HEK293T (cell line): ENCODE data around the gene CD74.

ENCODE experiments used
- CTCF ChIA-PET: fragments of 350-600 bp; formaldehyde crosslinking; extraction: SDS; loops from one replicate; lab custom pipeline; 2021; ENCODE audit warnings: antibody characterized with exemption, inconsistent platforms; lab: Yijun Ruan, JAX
- POLR2A ChIA-PET: fragments of 350-600 bp; formaldehyde crosslinking; extraction: SDS; loops from one replicate; lab custom pipeline; 2020; ENCODE audit warnings: antibody characterized with exemption, inconsistent platforms; lab: Yijun Ruan, JAX
- DNase-seq: peaks from one replicate; pipeline ENCODE4 v3.0.0; 2012; ENCODE audit warnings: mixed read lengths; ENCODE audit errors: extremely low spot score
- ARNT ChIP-seq: fragments of 450-650 bp; IDR thresholded peaks from 2 replicates; pipeline ENCODE4 v1.6.1; 2017; ENCODE audit warnings: mild to moderate bottlenecking
- BHLHE40 ChIP-seq: fragments of 450-650 bp; IDR thresholded peaks from 2 replicates; pipeline ENCODE4 v1.6.1; 2016; ENCODE audit warnings: mild to moderate bottlenecking, moderate library complexity, borderline replicate concordance
- CTBP1 ChIP-seq: fragments of 450-650 bp; IDR thresholded peaks from 2 replicates; pipeline ENCODE4 v1.6.1; 2016; ENCODE audit warnings: borderline replicate concordance
- ELF4 ChIP-seq: fragments of 450-650 bp; IDR thresholded peaks from 2 replicates; pipeline ENCODE4 v1.6.1; 2017; ENCODE audit warnings: antibody characterized with exemption
- FOXA1 ChIP-seq: fragments of 450-650 bp; IDR thresholded peaks from 2 replicates; pipeline ENCODE4 v1.6.1; 2016; ENCODE audit warnings: mild to moderate bottlenecking
- FOXK2 ChIP-seq: fragments of 450-650 bp; IDR thresholded peaks from 2 replicates; pipeline ENCODE4 v1.6.1; 2016; ENCODE audit warnings: mild to moderate bottlenecking
- FOXM1 ChIP-seq: fragments of 450-650 bp; IDR thresholded peaks from 2 replicates; pipeline ENCODE4 v1.6.1; 2017; ENCODE audit warnings: mild to moderate bottlenecking, borderline replicate concordance
- HDGF ChIP-seq: fragments of 450-650 bp; IDR thresholded peaks from 2 replicates; pipeline ENCODE4 v1.6.1; 2017; ENCODE audit warnings: antibody characterized with exemption, borderline replicate concordance
- L3MBTL2 ChIP-seq: fragments of 450-650 bp; conservative IDR thresholded peaks from 2 replicates; pipeline ENCODE4 v1.6.1; 2016; ENCODE audit warnings: mild to moderate bottlenecking
- LEF1 ChIP-seq: fragments of 450-650 bp; IDR thresholded peaks from 2 replicates; pipeline ENCODE4 v1.6.1; 2017; ENCODE audit warnings: mild to moderate bottlenecking, borderline replicate concordance
- NFRKB ChIP-seq: fragments of 450-650 bp; IDR thresholded peaks from 2 replicates; pipeline ENCODE4 v1.6.1; 2016; ENCODE audit warnings: mild to moderate bottlenecking, moderate library complexity
- SP1 ChIP-seq: fragments of 450-650 bp; IDR thresholded peaks from 2 replicates; pipeline ENCODE4 v1.6.1; 2017
- SUZ12 ChIP-seq: fragments of 450-650 bp; IDR thresholded peaks from 2 replicates; pipeline ENCODE4 v1.6.1; 2016; ENCODE audit warnings: mild to moderate bottlenecking
- TARDBP ChIP-seq: fragments of 450-650 bp; IDR thresholded peaks from 2 replicates; pipeline ENCODE4 v1.6.1; 2016
- ZNF384 ChIP-seq: fragments of 450-650 bp; IDR thresholded peaks from 2 replicates; pipeline ENCODE4 v1.6.1; 2016
- TF ChIP-seq, protein P1 (sequence below): fragments of 450-650 bp; IDR thresholded peaks from 2 replicates; pipeline ENCODE4 v1.6.1; 2016

Gene CD74

DNA sequence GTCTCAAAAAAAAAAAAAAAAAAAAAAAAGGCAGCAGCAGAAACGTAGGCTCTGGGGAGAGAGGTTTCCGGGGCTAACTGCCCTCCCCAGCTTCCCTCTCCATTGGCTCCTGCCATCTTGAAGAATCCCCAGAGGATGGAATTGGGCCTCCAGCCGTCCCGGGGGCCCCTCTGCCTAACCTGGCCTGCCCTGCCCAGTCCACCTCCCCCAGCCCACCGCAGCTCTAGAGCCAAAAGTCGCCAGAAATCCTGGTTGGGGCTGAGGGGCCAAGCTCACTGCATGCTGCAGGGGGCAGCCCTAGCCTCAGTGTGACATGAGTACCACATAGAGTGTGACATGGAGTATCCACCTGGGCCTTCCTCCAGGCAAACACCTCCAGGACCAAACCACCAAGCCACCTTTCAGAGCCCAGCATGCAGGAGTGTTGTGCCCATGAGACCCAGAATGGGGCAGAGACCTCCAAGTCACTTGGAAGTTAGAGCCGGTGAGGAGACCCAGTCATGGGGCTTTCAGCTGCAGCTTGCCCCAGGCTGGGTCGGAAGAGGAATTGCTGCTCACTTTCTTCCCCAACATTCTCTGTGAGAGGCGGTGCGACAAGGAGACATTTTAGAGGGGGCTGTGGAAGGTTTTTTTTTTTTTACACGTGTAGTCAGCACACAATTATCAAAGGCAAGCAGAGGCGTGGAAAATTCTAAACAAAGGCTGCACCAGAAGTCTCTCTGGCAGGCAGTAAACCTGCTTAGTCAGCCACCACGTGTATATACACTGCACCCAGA is 17.6 kb downstream of the CD74 start:
- no peak for DNase-seq
- CTCF ChIA-PET = no interaction called here
- no peak for TF ChIP-seq SP1
- no peak for TF ChIP-seq ARNT
- TF ChIP-seq, protein P1, sequence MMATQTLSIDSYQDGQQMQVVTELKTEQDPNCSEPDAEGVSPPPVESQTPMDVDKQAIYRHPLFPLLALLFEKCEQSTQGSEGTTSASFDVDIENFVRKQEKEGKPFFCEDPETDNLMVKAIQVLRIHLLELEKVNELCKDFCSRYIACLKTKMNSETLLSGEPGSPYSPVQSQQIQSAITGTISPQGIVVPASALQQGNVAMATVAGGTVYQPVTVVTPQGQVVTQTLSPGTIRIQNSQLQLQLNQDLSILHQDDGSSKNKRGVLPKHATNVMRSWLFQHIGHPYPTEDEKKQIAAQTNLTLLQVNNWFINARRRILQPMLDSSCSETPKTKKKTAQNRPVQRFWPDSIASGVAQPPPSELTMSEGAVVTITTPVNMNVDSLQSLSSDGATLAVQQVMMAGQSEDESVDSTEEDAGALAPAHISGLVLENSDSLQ = no peak
- TF ChIP-seq L3MBTL2 = no peak
- no peak for TF ChIP-seq HDGF
- TF ChIP-seq TARDBP = no peak
- no peak for TF ChIP-seq NFRKB
- no peak for TF ChIP-seq FOXM1
- no peak for TF ChIP-seq ELF4
- no peak for TF ChIP-seq LEF1
- TF ChIP-seq FOXK2 = no peak
- no peak for TF ChIP-seq FOXA1
- no peak for TF ChIP-seq CTBP1
- no peak for TF ChIP-seq BHLHE40
- POLR2A ChIA-PET = no interaction called here

DNA sequence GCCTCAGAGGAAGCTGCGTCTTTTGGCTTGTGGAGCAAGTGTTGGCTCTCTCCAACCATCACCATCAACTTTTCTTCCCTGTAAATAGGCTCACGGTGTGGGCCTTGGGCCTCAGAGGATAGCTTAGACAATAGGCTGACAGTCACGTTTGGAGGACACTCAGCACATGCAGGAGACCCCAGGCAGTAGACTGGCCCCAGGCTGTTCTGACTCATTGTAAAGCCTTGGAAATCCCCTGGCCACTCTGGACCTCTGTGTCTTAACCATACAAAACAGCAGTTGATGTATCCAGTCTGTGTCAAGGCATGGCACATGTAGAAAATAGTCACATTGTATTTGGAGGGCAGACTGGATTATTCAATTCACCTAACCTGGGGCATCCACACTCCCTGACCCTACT is 18.6 kb downstream of the CD74 start:
- DNase-seq = no peak
- ChIA-PET CTCF (no interaction called here), POLR2A (no interaction called here)
- no peak for TF ChIP-seq ARNT
- TF ChIP-seq LEF1 = no peak
- TF ChIP-seq CTBP1 = no peak
- no peak for TF ChIP-seq SUZ12
- TF ChIP-seq FOXK2 = no peak
- no peak for TF ChIP-seq ZNF384
- TF ChIP-seq, protein P1 = no peak
- TF ChIP-seq HDGF = no peak
- no peak for TF ChIP-seq FOXM1
- TF ChIP-seq TARDBP = no peak
- no peak for TF ChIP-seq FOXA1
- no peak for TF ChIP-seq SP1
- TF ChIP-seq ELF4 = no peak
- no peak for TF ChIP-seq BHLHE40
- no peak for TF ChIP-seq NFRKB
- no peak for TF ChIP-seq L3MBTL2

DNA sequence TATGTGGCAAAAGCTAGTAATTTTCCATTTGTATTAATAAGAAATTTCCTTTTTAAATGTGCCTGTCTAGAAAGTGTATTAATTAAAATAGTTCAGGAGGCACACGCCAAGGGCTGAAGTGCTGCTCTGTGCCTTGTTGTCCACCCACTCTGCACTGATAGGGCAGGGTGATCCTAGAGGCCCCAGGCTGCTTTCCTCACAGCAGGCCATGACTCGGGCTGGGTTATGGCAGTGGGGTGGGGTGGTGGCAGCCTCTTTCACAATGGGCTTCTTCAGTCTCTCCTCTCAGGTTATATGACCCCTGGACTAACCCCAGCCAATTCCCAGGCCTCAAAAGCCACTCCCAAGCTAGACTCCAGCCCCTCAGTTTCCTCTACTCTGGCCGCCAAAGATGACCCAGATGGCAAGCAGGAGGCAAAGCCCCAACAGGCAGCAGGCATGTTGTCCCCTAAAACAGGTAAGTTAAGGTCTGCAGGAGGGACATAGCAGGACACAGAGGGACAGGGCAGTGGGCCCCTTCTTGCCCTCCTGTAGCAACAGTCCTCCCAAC is 19.5 kb downstream of the CD74 start:
- ChIA-PET POLR2A (no interaction called here), CTCF (no interaction called here)
- TF ChIP-seq SP1 = no peak
- TF ChIP-seq L3MBTL2 = no peak
- no peak for TF ChIP-seq SUZ12
- TF ChIP-seq LEF1 = no peak
- TF ChIP-seq, protein P1 = no peak
- TF ChIP-seq FOXK2 = no peak
- no peak for TF ChIP-seq ZNF384
- TF ChIP-seq TARDBP = no peak
- no peak for TF ChIP-seq ELF4
- TF ChIP-seq CTBP1 = no peak
- TF ChIP-seq FOXA1 = no peak
- TF ChIP-seq ARNT = no peak
- TF ChIP-seq FOXM1 = no peak
- no peak for DNase-seq

DNA sequence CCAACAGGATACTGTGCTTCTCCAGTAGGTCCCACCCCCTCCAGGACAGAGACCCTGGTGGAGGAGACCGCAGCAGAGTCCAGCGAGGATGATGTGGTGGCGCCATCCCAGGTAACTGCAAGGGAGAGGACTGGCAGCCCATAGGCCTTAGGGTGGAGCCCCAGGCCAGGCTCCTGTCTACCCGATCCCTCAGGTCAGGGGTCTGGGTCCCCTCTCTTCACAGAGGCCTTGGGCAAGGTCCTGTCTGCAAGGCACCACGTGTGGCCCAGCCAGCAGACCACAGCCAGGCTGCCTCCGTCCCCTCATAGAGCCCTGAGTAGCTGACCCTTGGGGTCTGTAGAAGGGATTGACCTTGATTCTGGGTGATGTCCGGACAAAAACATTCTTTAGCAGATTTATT is 20.0 kb downstream of the CD74 start:
- POLR2A ChIA-PET = no interaction called here
- no peak for DNase-seq
- TF ChIP-seq LEF1 = no peak
- TF ChIP-seq NFRKB = no peak
- no peak for TF ChIP-seq ELF4
- TF ChIP-seq L3MBTL2 = no peak
- no peak for TF ChIP-seq BHLHE40
- TF ChIP-seq TARDBP = no peak
- TF ChIP-seq SP1 = no peak
- TF ChIP-seq ARNT = no peak
- TF ChIP-seq, protein P1 = no peak
- no peak for TF ChIP-seq CTBP1
- no peak for TF ChIP-seq FOXK2
- TF ChIP-seq FOXA1 = no peak
- no peak for TF ChIP-seq HDGF
- TF ChIP-seq SUZ12 = no peak
- no peak for TF ChIP-seq ZNF384
- no peak for TF ChIP-seq FOXM1
- CTCF ChIA-PET = interaction anchor here (0.6 kb wide), 1 partner anchor 68 kb away, joined by 4 read pairs; no protein-coding TSS in a partner anchor

DNA sequence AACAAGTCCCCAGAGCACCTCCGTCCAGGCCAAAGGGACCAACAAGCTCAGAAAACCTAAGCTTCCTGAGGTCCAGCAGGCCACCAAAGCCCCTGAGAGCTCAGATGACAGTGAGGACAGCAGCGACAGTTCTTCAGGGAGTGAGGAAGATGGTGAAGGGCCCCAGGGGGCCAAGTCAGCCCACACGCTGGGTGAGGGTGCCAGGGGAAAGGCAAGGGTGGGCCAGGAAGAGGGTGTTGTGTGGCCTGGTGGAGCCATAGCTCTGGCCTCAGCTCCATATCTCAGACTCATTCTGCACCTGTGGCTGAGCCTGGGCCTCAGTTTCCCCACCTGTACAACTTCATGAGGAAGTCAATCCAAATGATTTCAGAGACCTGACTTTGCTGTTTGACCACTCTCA is 20.7 kb downstream of the CD74 start:
- no peak for TF ChIP-seq FOXA1
- POLR2A ChIA-PET = interaction anchor here (0.9 to 1.2 kb wide), 2 partner anchors 31 to 309 kb away, joined by 3 read pairs; partner anchors contain the start of gene RBM22
- CTCF ChIA-PET = interaction anchor here (0.6 kb wide), 1 partner anchor 67 kb away, joined by 4 read pairs; no protein-coding TSS in a partner anchor
- DNase-seq = no peak
